Measurements from ENCODE around the gene PSMA6.

DNA sequence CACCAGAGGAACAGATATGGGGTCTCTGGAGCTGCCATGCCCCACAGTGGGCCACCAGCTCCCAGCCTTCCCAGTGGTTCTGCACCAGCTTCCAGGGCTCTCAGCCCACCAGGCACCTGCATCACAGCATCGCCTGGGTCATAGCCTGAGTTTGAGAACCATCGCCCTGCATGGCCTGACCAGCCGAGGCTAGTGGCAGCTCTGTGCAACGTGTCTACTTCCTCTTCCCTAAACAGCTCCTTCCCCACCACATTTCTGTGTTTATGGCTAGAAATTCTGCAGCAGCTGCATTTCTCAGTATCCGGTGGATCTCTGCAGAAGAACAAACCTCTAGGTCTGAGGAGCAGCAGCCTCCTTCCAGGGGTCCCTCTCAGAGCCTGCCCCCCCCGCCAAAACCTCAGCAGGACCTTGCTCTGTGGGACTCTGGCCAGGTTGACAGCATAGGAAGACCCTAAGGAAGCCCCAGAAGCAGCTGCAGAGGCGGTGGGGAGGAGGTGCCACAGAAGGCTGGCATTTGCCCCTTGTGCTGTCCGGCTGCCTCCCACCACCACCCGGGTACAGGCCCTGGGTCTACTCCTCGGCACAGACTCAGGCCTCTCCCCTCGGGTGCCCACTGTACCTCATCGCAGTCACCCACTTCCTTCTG, 47.7 kb downstream of the PSMA6 start:
- TF ChIP-seq GATA2 (IDR thresholded peaks at IDR 0.05; ENCODE audit: low read depth, low read length): no peak
- no peak for TF ChIP-seq GATA3 (IDR thresholded peaks at IDR 0.05; ENCODE audit: low read depth, low read length)

Measured in SH-SY5Y (cell line).